Activated CD8-positive, alpha-beta T cell treated with anti-CD3 and anti-CD28 coated beads for 36 hours (primary cell): ENCODE data around the gene ZNF236. TPM values are rescaled to one million over a fixed set of nuclear protein-coding genes. Genes with fewer than 3 reads are reported as not detected.

ENCODE experiments used
- ATAC-seq: fragments of 200-7000 bp; cut with Tn5 transposase; one replicate; pipeline ENCODE4 v1.10.0; 2021; ENCODE audit warnings: mild to moderate bottlenecking, moderate library complexity
- CTCF ChIA-PET: fragments of 350-600 bp; sonication (Branson Sonifier 250); formaldehyde crosslinking; loops from one replicate; lab custom pipeline; 2021; ENCODE audit warnings: antibody characterized with exemption; lab: Charles Lee
- POLR2A ChIA-PET: fragments of 350-600 bp; sonication (Branson Sonifier 250); formaldehyde crosslinking; loops from one replicate; lab custom pipeline; 2021; ENCODE audit warnings: antibody characterized with exemption; lab: Charles Lee
- DNase-seq: peaks from one replicate; pipeline ENCODE4 v3.0.0-alpha.2; 2020
- H3K27ac Mint-ChIP-seq: one replicate; pipeline ENCODE4 v1.8.0; 2021; ENCODE audit warnings: mild to moderate bottlenecking, mixed read lengths
- H3K27me3 Mint-ChIP-seq: one replicate; pipeline ENCODE4 v1.8.0; 2021; ENCODE audit warnings: mixed read lengths
- H3K36me3 Mint-ChIP-seq: one replicate; pipeline ENCODE4 v1.8.0; 2021; ENCODE audit warnings: low read depth, mixed read lengths
- H3K4me1 Mint-ChIP-seq: one replicate; pipeline ENCODE4 v1.8.0; 2021; ENCODE audit warnings: low read depth, mixed read lengths
- H3K4me3 Mint-ChIP-seq: one replicate; pipeline ENCODE4 v1.8.0; 2021; ENCODE audit warnings: mild to moderate bottlenecking, moderate library complexity, mixed read lengths
- H3K9me3 Mint-ChIP-seq: one replicate; pipeline ENCODE4 v1.8.0; 2021; ENCODE audit warnings: mixed read lengths
- intact Hi-C: fragments of 100-400 bp; cut with micrococcal nuclease; formaldehyde crosslinking; loops from one replicate; pipeline ENCODE4 v1.10.0; 2022
- total RNA-seq, 2 experiments: library from RNA; stranded (reverse); gene quantifications; one replicate each; pipeline ENCODE4 v1.2.3, GENCODE V29; 2021
- TF ChIP-seq, protein P1 (sequence below): fragments of 200-600 bp; IDR thresholded peaks from one replicate; pipeline ENCODE4 v1.8.0; 2022; ENCODE audit warnings: antibody characterized with exemption, mild to moderate bottlenecking

Gene ZNF236
- total RNA-seq, 2 experiments from 2014 or later: 12.7 to 15.2 TPM

DNA sequence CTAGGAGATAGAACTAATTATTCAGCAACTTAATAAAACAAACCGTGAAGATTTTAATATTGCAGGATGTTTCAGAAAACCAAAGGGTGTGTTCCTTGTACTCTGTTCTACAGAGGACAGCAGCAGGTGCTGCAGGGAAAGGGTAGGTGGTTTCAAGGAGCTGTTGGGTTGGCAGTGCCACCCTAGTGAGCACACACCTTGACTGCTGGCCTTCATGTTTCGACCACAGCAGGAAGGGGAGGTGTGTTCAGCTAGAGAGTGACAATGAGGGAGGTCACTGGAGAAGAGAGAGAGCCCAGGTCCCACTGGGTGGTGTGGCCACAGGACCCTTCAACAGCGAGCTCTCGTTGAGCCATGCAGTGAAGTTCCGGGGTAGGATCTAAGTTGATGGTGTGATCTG lies 98.6 kb downstream of the ZNF236 start:
- H3K36me3 Mint-ChIP-seq: peaks cover 45% of the 10 kb centered on the region
- ATAC-seq: no peak
- ChIA-PET CTCF (interaction anchor here (1.4 to 5.1 kb wide), 2 partner anchors 35 to 62 kb away, joined by 3 to 22 read pairs; no protein-coding TSS in a partner anchor), POLR2A (no interaction called here)
- DNase-seq: no peak
- TF ChIP-seq, protein P1, sequence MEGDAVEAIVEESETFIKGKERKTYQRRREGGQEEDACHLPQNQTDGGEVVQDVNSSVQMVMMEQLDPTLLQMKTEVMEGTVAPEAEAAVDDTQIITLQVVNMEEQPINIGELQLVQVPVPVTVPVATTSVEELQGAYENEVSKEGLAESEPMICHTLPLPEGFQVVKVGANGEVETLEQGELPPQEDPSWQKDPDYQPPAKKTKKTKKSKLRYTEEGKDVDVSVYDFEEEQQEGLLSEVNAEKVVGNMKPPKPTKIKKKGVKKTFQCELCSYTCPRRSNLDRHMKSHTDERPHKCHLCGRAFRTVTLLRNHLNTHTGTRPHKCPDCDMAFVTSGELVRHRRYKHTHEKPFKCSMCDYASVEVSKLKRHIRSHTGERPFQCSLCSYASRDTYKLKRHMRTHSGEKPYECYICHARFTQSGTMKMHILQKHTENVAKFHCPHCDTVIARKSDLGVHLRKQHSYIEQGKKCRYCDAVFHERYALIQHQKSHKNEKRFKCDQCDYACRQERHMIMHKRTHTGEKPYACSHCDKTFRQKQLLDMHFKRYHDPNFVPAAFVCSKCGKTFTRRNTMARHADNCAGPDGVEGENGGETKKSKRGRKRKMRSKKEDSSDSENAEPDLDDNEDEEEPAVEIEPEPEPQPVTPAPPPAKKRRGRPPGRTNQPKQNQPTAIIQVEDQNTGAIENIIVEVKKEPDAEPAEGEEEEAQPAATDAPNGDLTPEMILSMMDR: no peak
- H3K27ac Mint-ChIP-seq: no peak overlapping the region
- H3K9me3 Mint-ChIP-seq: no peaks in the 10 kb centered on the region
- intact Hi-C loops: no loop called here
- peaks cover 13% of the 10 kb centered on the region for H3K4me1 Mint-ChIP-seq
- H3K4me3 Mint-ChIP-seq: no peak overlapping the region
- no peaks in the 10 kb centered on the region for H3K27me3 Mint-ChIP-seq

DNA sequence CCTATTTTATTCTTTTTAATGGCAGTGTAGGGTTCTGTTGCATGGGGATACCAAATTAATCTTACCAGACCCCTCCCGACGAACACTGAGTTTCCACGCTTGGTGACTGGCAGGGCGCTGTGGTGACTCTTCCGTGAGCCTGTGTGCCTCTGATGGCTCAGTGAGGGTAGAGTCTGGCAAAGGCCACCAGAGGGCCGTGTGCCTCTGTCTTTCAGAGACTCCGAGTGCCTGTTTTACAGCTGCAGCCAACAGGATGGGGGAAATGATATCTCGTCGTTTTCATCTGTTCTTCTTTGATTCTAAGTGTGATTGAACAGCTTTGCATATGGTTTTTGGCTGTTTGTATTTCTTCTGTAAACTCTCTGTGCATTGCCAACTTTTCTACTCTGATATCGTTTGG lies 99.8 kb downstream of the ZNF236 start:
- TF ChIP-seq, protein P1: peak; percentile 49
- Mint-ChIP-seq H3K27ac (no peak overlapping the region), H3K36me3 (peaks cover 40% of the 10 kb centered on the region), H3K27me3 (no peaks in the 10 kb centered on the region), H3K4me3 (no peak overlapping the region), H3K4me1 (peaks cover 13% of the 10 kb centered on the region), H3K9me3 (no peaks in the 10 kb centered on the region)
- intact Hi-C loops: no loop called here
- POLR2A ChIA-PET: interaction anchor here (1.0 kb wide), 1 partner anchor 19 kb away, joined by 3 read pairs; no protein-coding TSS in a partner anchor
- CTCF ChIA-PET: interaction anchor here (0.6 to 5.1 kb wide), 8 partner anchors 9 to 290 kb away, joined by 3 to 22 read pairs (median 4); no protein-coding TSS in a partner anchor
- DNase-seq (peak; percentile 65), ATAC-seq (peak; percentile 98)

DNA sequence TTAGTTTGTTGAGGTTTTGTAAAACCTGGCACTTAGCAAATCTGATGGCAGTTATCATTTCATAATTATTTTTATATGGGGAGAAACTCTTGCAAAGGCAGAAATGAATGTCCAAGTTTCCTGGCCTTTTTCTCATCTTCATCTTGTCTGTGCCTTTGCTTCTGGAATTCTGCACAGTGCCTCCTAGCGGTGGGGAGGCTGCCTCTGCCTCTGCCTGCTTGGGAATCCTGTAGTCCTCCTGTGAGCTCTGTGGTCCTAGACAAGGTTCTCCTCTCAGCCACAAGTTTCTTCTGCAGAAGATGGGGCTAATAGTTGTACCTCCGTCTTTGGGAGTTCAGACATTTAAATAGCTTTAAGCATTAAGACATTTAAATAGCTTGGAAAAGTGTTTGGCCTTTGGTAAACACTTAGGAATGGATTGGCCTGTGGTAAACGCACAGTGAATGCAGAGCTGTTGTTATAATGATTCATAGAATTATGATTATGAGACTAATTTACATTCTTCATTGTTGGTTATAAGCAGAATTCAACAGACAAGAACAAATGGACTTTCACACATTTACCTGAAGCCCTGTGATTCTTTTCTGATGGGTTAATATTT lies 101.2 kb downstream of the ZNF236 start:
- intact Hi-C loops: no loop called here
- POLR2A ChIA-PET: no interaction called here
- H3K4me3 Mint-ChIP-seq: no peak overlapping the region
- H3K27ac Mint-ChIP-seq: no peak overlapping the region
- no peaks in the 10 kb centered on the region for H3K27me3 Mint-ChIP-seq
- DNase-seq (no peak), ATAC-seq (no peak)
- peaks cover 13% of the 10 kb centered on the region for H3K4me1 Mint-ChIP-seq
- H3K9me3 Mint-ChIP-seq: no peaks in the 10 kb centered on the region
- CTCF ChIA-PET: interaction anchor here (0.7 to 5.1 kb wide), 6 partner anchors 11 to 102 kb away, joined by 3 to 22 read pairs (median 4); no protein-coding TSS in a partner anchor
- TF ChIP-seq, protein P1: no peak
- H3K36me3 Mint-ChIP-seq: peaks cover 41% of the 10 kb centered on the region

DNA sequence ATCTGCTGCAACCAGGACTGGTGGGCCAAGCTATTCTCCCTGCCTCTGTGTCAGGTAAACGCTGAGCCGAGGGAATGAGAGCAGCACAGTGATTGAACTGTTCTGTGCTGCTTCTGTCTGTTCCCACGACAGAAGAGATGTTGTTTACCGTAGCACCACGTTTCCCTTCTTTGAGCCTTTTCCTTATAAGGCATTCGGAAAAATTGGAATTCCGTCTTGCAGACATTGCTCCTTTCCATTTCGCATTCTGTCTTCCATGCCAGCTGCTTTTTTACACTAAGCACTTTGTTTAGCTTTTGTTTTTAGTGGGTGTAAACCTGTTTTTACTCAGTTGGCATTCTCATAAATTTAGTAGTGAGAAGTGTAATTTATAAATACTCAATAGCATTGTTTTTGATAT lies 103.1 kb downstream of the ZNF236 start:
- intact Hi-C loops: no loop called here
- TF ChIP-seq, protein P1: no peak
- H3K27me3 Mint-ChIP-seq: no peaks in the 10 kb centered on the region
- DNase-seq (no peak), ATAC-seq (no peak)
- peaks cover 13% of the 10 kb centered on the region for H3K4me1 Mint-ChIP-seq
- ChIA-PET CTCF (interaction anchor here (0.6 to 1.0 kb wide), 2 partner anchors 75 to 122 kb away, joined by 3 to 4 read pairs; no protein-coding TSS in a partner anchor), POLR2A (interaction anchor here (1.0 kb wide), 1 partner anchor 66 kb away, joined by 3 read pairs; no protein-coding TSS in a partner anchor)
- no peaks in the 10 kb centered on the region for H3K9me3 Mint-ChIP-seq
- H3K27ac Mint-ChIP-seq: no peak overlapping the region
- H3K36me3 Mint-ChIP-seq: peaks cover 36% of the 10 kb centered on the region
- no peak overlapping the region for H3K4me3 Mint-ChIP-seq

DNA sequence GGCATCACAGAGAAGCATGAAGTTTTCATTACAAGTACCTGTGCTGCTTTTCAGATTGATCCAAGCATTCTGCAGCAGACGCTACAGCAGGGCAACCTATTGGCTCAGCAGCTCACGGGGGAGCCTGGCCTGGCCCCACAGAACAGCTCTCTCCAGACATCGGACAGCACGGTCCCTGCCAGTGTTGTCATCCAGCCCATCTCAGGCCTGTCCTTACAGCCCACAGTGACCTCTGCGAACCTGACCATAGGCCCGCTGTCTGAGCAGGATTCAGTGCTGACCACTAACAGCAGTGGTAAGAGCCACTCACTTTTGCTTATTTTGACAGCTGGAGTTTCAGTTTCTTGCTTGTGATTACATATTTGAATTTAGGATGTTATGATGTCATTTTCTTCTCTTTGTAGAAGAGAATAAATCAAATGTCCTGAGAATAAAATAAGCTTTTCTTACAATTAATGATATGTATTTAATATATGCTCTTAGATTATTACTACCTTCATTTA lies 104.9 kb downstream of the ZNF236 start:
- no peaks in the 10 kb centered on the region for H3K27me3 Mint-ChIP-seq
- H3K4me1 Mint-ChIP-seq: peaks cover 1% of the 10 kb centered on the region
- TF ChIP-seq, protein P1: no peak
- DNase-seq (no peak), ATAC-seq (no peak)
- H3K9me3 Mint-ChIP-seq: no peaks in the 10 kb centered on the region
- intact Hi-C loops: no loop called here
- no peak overlapping the region for H3K4me3 Mint-ChIP-seq
- POLR2A ChIA-PET: no interaction called here
- H3K36me3 Mint-ChIP-seq: peaks cover 28% of the 10 kb centered on the region
- H3K27ac Mint-ChIP-seq: no peak overlapping the region
- CTCF ChIA-PET: interaction anchor here (0.8 kb wide), 1 partner anchor 57 kb away, joined by 3 read pairs; no protein-coding TSS in a partner anchor
